Adrenal gland (tissue), 5 donors: ENCODE measurements around the gene SMTNL1.

Source experiments
- POLR2A ChIP-seq, 2 donors: fragments of 450-650 bp; IDR thresholded peaks; one replicate each; pipeline ENCODE4 v1.6.1; 2017; ENCODE audit warnings: antibody characterized with exemption in 2 of 2, mild to moderate bottlenecking in 2 of 2, moderate library complexity in 1 of 2
- TF ChIP-seq, protein P1 (sequence below), 6 experiments: fragments of 450-650 bp in 4 of 6; fragments of 200-600 bp in 2 of 6; sonication (generic) in 1 of 6; IDR thresholded peaks; 1 replicate in 5 of 6; 2 replicates in 1 of 6; pipeline versions ENCODE4 v1.5.1 to v1.8.0; 2016 to 2021; ENCODE audit warnings: antibody characterized with exemption in 6 of 6, mild to moderate bottlenecking in 2 of 6, moderate library complexity in 1 of 6
- donor health status: DM: no; HTN: no; CAD: no.

DNA sequence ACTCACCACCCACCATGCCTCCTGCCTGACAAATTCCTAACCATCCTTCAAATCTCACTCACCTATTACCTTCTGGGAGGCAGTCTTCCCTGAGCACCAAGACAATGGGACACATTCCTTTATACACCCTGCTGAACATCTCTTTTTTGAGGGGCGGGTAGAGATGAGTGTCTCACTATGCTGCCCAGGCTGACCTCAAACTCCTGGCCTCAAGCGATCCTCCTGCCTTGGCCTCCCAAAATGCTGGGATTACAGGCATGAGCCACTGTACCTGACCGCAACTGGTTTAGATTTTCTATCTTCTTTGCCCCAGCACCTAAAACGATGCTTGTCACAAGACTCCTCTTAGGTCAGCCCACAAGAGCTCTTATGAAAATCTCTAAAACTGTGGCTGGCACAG lies 14.0 kb upstream of the SMTNL1 start:
- TF ChIP-seq POLR2A (IDR thresholded peaks at IDR 0.05) = no peak
- TF ChIP-seq, protein P1, sequence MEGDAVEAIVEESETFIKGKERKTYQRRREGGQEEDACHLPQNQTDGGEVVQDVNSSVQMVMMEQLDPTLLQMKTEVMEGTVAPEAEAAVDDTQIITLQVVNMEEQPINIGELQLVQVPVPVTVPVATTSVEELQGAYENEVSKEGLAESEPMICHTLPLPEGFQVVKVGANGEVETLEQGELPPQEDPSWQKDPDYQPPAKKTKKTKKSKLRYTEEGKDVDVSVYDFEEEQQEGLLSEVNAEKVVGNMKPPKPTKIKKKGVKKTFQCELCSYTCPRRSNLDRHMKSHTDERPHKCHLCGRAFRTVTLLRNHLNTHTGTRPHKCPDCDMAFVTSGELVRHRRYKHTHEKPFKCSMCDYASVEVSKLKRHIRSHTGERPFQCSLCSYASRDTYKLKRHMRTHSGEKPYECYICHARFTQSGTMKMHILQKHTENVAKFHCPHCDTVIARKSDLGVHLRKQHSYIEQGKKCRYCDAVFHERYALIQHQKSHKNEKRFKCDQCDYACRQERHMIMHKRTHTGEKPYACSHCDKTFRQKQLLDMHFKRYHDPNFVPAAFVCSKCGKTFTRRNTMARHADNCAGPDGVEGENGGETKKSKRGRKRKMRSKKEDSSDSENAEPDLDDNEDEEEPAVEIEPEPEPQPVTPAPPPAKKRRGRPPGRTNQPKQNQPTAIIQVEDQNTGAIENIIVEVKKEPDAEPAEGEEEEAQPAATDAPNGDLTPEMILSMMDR (IDR thresholded peaks at IDR 0.05) = no peak
